GM23338 (cell line): ENCODE results near the gene YPEL4.

Experiments
- EZH2 ChIP-seq: fragments of 200-600 bp; sonication (generic); IDR thresholded peaks from one replicate; pipeline ENCODE4 v1.8.0; 2017; ENCODE audit warnings: antibody characterized with exemption, mild to moderate bottlenecking, low read depth; ENCODE audit not compliant: unreplicated experiment
- JUNB ChIP-seq: IDR thresholded peaks from one replicate; pipeline ENCODE4 v1.6.1; 2016; ENCODE audit warnings: antibody characterized with exemption; ENCODE audit not compliant: unreplicated experiment
- TF ChIP-seq, protein P1 (sequence below), 2 experiments: fragments of 200-600 bp in 1 of 2; sonication (generic) in 1 of 2; conservative IDR thresholded peaks; 2 replicates each; pipeline versions ENCODE4 v1.5.1 to v1.6.1; 2016 to 2017; ENCODE audit warnings: antibody characterized with exemption in 2 of 2, low read depth in 2 of 2, mild to moderate bottlenecking in 2 of 2, moderate library complexity in 1 of 2
- TF ChIP-seq, protein P2 (sequence below): IDR thresholded peaks from one replicate; pipeline ENCODE4 v1.6.1; 2018; ENCODE audit warnings: antibody characterized with exemption; ENCODE audit not compliant: unreplicated experiment

DNA sequence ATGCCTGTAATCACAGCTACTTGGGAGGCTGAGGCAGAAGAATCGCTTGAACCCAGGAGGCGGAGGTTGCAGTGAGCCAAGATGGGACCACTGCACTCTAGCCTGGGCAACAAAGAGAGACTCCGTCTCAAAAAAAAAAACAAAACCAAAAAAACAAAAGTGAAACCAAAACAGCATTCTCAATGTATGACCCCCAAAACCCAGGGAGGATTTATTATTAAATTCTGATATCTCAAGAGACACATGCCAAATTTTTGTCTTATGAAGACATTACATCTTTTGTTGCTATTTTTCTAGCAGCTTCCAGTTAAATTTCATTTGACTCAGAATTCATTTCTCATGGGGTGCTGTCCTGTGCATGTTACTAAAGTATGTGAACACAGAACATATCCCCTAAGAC is 3.0 kb upstream of the YPEL4 start:
- TF ChIP-seq, protein P1, sequence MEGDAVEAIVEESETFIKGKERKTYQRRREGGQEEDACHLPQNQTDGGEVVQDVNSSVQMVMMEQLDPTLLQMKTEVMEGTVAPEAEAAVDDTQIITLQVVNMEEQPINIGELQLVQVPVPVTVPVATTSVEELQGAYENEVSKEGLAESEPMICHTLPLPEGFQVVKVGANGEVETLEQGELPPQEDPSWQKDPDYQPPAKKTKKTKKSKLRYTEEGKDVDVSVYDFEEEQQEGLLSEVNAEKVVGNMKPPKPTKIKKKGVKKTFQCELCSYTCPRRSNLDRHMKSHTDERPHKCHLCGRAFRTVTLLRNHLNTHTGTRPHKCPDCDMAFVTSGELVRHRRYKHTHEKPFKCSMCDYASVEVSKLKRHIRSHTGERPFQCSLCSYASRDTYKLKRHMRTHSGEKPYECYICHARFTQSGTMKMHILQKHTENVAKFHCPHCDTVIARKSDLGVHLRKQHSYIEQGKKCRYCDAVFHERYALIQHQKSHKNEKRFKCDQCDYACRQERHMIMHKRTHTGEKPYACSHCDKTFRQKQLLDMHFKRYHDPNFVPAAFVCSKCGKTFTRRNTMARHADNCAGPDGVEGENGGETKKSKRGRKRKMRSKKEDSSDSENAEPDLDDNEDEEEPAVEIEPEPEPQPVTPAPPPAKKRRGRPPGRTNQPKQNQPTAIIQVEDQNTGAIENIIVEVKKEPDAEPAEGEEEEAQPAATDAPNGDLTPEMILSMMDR (conservative IDR thresholded peaks at IDR 0.05; ENCODE audit: low read depth in 2 of 2), result no peak
- TF ChIP-seq EZH2 (no peak), JUNB (no peak)
- TF ChIP-seq, protein P2, sequence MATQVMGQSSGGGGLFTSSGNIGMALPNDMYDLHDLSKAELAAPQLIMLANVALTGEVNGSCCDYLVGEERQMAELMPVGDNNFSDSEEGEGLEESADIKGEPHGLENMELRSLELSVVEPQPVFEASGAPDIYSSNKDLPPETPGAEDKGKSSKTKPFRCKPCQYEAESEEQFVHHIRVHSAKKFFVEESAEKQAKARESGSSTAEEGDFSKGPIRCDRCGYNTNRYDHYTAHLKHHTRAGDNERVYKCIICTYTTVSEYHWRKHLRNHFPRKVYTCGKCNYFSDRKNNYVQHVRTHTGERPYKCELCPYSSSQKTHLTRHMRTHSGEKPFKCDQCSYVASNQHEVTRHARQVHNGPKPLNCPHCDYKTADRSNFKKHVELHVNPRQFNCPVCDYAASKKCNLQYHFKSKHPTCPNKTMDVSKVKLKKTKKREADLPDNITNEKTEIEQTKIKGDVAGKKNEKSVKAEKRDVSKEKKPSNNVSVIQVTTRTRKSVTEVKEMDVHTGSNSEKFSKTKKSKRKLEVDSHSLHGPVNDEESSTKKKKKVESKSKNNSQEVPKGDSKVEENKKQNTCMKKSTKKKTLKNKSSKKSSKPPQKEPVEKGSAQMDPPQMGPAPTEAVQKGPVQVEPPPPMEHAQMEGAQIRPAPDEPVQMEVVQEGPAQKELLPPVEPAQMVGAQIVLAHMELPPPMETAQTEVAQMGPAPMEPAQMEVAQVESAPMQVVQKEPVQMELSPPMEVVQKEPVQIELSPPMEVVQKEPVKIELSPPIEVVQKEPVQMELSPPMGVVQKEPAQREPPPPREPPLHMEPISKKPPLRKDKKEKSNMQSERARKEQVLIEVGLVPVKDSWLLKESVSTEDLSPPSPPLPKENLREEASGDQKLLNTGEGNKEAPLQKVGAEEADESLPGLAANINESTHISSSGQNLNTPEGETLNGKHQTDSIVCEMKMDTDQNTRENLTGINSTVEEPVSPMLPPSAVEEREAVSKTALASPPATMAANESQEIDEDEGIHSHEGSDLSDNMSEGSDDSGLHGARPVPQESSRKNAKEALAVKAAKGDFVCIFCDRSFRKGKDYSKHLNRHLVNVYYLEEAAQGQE, result no peak
